WTC11 (cell line): Measurements from ENCODE around the gene PTPRN2. TPM values are rescaled to one million over a fixed set of nuclear protein-coding genes. Genes with fewer than 3 reads are reported as not detected.

Source experiments
- ATAC-seq: fragments of 200-7000 bp; cut with Tn5 transposase; 2 replicates; pipeline ENCODE4 v1.10.0; 2021; ENCODE audit warnings: mild to moderate bottlenecking, moderate library complexity
- CTCF ChIA-PET: fragments of 300-600 bp; sonication (Branson Sonifier 250); formaldehyde crosslinking; loops from one replicate; lab custom pipeline; 2021; ENCODE audit warnings: antibody characterized with exemption; lab: Charles Lee
- POLR2A ChIA-PET: fragments of 350-600 bp; sonication (Branson Sonifier 250); formaldehyde crosslinking; loops from one replicate; lab custom pipeline; 2021; ENCODE audit warnings: antibody characterized with exemption; lab: Charles Lee
- DNase-seq: peaks from one replicate; pipeline ENCODE4 v3.0.0; 2021; ENCODE audit warnings: low spot score
- H3K27ac Mint-ChIP-seq: 2 replicates; pipeline ENCODE4 v1.8.0; 2021; ENCODE audit warnings: mixed read lengths
- H3K27me3 Mint-ChIP-seq: 2 replicates; pipeline ENCODE4 v1.8.0; 2021; ENCODE audit warnings: low read depth, mild to moderate bottlenecking, moderate library complexity, mixed read lengths
- H3K36me3 Mint-ChIP-seq: 2 replicates; pipeline ENCODE4 v1.8.0; 2021; ENCODE audit warnings: mixed read lengths
- H3K4me1 Mint-ChIP-seq: 2 replicates; pipeline ENCODE4 v1.8.0; 2022; ENCODE audit warnings: mixed read lengths
- H3K4me3 Mint-ChIP-seq: 2 replicates; pipeline ENCODE4 v1.8.0; 2021; ENCODE audit warnings: mild to moderate bottlenecking, moderate library complexity, mixed read lengths
- H3K9me3 Mint-ChIP-seq: 2 replicates; pipeline ENCODE4 v1.8.0; 2021; ENCODE audit warnings: mixed read lengths
- CBFB ChIP-seq: sonication (generic); formaldehyde crosslinking; IDR thresholded peaks from 2 replicates; pipeline ENCODE4 v1.8.1; 2022; ENCODE audit warnings: mild to moderate bottlenecking, low read depth, missing genetic modification reagents
- ETV6 ChIP-seq: sonication (generic); formaldehyde crosslinking; IDR thresholded peaks from 2 replicates; pipeline ENCODE4 v1.8.1; 2022; ENCODE audit warnings: mild to moderate bottlenecking, missing genetic modification reagents
- GTF2I ChIP-seq: fragments of 250-450 bp; sonication (Bioruptor Pico); conservative IDR thresholded peaks from 2 replicates; pipeline ENCODE4 v1.4.0; 2021; ENCODE audit warnings: mild to moderate bottlenecking
- JAZF1 ChIP-seq: fragments of 250-450 bp; sonication (Bioruptor Pico); IDR thresholded peaks from 2 replicates; pipeline ENCODE4 v1.9.0; 2021; ENCODE audit warnings: moderate library complexity, mild to moderate bottlenecking, inconsistent platforms
- KAT7 ChIP-seq: sonication (generic); formaldehyde crosslinking; IDR thresholded peaks from 2 replicates; pipeline ENCODE4 v1.8.1; 2023; ENCODE audit warnings: missing genetic modification reagents, mild to moderate bottlenecking, borderline replicate concordance
- NFATC4 ChIP-seq: fragments of 250-450 bp; sonication (Bioruptor Pico); IDR thresholded peaks from 2 replicates; pipeline ENCODE4 v1.9.0; 2021; ENCODE audit warnings: mild to moderate bottlenecking
- RORB ChIP-seq: fragments of 250-450 bp; sonication (Bioruptor Pico); IDR thresholded peaks from 2 replicates; pipeline ENCODE4 v1.9.0; 2021; ENCODE audit warnings: mild to moderate bottlenecking
- SMAD4 ChIP-seq: sonication (generic); formaldehyde crosslinking; IDR thresholded peaks from 2 replicates; pipeline ENCODE4 v1.8.0; 2022; ENCODE audit warnings: mild to moderate bottlenecking, missing genetic modification reagents
- SOX15 ChIP-seq: fragments of 250-450 bp; sonication (Bioruptor Pico); IDR thresholded peaks from 2 replicates; pipeline ENCODE4 v1.9.0; 2021; ENCODE audit warnings: mild to moderate bottlenecking
- TEAD4 ChIP-seq: sonication (generic); formaldehyde crosslinking; IDR thresholded peaks from 2 replicates; pipeline ENCODE4 v1.8.0; 2022; ENCODE audit warnings: mild to moderate bottlenecking, missing genetic modification reagents
- ZNF263 ChIP-seq: sonication (generic); formaldehyde crosslinking; IDR thresholded peaks from 2 replicates; pipeline ENCODE4 v1.8.1; 2022; ENCODE audit warnings: low read depth, mild to moderate bottlenecking, moderate library complexity, missing genetic modification reagents
- total RNA-seq: library from RNA; stranded (reverse); gene quantifications from 3 replicates; pipeline ENCODE4 v1.2.3, GENCODE V29; 2021
- TF ChIP-seq, protein P1 (sequence below): fragments of 200-600 bp; IDR thresholded peaks from 2 replicates; pipeline ENCODE4 v1.8.0; 2022; ENCODE audit warnings: antibody characterized with exemption
- TF ChIP-seq, protein P2 (sequence below): fragments of 250-450 bp; sonication (Bioruptor Pico); IDR thresholded peaks from 2 replicates; pipeline ENCODE4 v1.8.0; 2021; ENCODE audit warnings: mild to moderate bottlenecking
- TF ChIP-seq, protein P3 (sequence below): sonication (generic); formaldehyde crosslinking; IDR thresholded peaks from 2 replicates; pipeline ENCODE4 v1.8.0; 2022; ENCODE audit warnings: mild to moderate bottlenecking, missing genetic modification reagents
- TF ChIP-seq, protein P4 (sequence below): sonication (generic); formaldehyde crosslinking; IDR thresholded peaks from 2 replicates; pipeline ENCODE4 v1.8.1; 2023; ENCODE audit warnings: mild to moderate bottlenecking, missing genetic modification reagents, moderate library complexity
- TF ChIP-seq, protein P5 (sequence below): sonication (generic); formaldehyde crosslinking; IDR thresholded peaks from 2 replicates; pipeline ENCODE4 v1.8.1; 2022; ENCODE audit warnings: mild to moderate bottlenecking, missing genetic modification reagents, moderate library complexity, borderline replicate concordance
- TF ChIP-seq, protein P6 (sequence below): sonication (generic); formaldehyde crosslinking; IDR thresholded peaks from 2 replicates; pipeline ENCODE4 v1.8.0; 2023; ENCODE audit warnings: mild to moderate bottlenecking, missing genetic modification reagents

The PTPRN2 gene
- total RNA-seq, 1 experiment from 2014 or later, result 4.7 TPM

DNA sequence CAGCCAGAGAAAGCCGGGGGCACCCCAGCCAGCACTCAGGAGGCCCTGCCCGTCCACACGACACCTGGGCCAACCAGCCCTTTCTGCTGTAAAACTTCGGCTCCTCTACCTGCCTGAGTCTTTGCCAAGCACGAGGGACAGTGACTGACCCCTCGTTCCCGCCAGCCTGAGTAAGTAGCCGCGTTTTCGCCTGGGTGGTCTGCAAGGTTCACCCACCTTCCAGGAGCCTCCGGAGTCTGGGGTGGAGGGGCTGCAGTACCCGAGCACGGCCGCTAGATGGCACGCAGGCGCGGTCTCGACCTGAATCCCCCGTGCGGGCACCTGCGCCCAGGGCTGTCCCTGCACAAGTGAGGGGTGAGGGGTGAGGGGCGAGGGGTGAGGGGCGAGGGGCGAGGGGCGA lies 192.7 kb downstream of the PTPRN2 start (continued):
- TF ChIP-seq, protein P1, sequence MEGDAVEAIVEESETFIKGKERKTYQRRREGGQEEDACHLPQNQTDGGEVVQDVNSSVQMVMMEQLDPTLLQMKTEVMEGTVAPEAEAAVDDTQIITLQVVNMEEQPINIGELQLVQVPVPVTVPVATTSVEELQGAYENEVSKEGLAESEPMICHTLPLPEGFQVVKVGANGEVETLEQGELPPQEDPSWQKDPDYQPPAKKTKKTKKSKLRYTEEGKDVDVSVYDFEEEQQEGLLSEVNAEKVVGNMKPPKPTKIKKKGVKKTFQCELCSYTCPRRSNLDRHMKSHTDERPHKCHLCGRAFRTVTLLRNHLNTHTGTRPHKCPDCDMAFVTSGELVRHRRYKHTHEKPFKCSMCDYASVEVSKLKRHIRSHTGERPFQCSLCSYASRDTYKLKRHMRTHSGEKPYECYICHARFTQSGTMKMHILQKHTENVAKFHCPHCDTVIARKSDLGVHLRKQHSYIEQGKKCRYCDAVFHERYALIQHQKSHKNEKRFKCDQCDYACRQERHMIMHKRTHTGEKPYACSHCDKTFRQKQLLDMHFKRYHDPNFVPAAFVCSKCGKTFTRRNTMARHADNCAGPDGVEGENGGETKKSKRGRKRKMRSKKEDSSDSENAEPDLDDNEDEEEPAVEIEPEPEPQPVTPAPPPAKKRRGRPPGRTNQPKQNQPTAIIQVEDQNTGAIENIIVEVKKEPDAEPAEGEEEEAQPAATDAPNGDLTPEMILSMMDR, result peak; percentile 90
- TF ChIP-seq, protein P2, sequence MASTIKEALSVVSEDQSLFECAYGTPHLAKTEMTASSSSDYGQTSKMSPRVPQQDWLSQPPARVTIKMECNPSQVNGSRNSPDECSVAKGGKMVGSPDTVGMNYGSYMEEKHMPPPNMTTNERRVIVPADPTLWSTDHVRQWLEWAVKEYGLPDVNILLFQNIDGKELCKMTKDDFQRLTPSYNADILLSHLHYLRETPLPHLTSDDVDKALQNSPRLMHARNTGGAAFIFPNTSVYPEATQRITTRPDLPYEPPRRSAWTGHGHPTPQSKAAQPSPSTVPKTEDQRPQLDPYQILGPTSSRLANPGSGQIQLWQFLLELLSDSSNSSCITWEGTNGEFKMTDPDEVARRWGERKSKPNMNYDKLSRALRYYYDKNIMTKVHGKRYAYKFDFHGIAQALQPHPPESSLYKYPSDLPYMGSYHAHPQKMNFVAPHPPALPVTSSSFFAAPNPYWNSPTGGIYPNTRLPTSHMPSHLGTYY (CRISPR knock-in tag), result no peak
- TF ChIP-seq KAT7 (CRISPR knock-in tag) (no peak), ZNF263 (no peak), TEAD4 (CRISPR knock-in tag) (no peak), ETV6 (no peak)
- TF ChIP-seq, protein P3, sequence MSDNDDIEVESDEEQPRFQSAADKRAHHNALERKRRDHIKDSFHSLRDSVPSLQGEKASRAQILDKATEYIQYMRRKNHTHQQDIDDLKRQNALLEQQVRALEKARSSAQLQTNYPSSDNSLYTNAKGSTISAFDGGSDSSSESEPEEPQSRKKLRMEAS (CRISPR knock-in tag), result peak; percentile 53; the same call in 1 of the 2 replicates

DNA sequence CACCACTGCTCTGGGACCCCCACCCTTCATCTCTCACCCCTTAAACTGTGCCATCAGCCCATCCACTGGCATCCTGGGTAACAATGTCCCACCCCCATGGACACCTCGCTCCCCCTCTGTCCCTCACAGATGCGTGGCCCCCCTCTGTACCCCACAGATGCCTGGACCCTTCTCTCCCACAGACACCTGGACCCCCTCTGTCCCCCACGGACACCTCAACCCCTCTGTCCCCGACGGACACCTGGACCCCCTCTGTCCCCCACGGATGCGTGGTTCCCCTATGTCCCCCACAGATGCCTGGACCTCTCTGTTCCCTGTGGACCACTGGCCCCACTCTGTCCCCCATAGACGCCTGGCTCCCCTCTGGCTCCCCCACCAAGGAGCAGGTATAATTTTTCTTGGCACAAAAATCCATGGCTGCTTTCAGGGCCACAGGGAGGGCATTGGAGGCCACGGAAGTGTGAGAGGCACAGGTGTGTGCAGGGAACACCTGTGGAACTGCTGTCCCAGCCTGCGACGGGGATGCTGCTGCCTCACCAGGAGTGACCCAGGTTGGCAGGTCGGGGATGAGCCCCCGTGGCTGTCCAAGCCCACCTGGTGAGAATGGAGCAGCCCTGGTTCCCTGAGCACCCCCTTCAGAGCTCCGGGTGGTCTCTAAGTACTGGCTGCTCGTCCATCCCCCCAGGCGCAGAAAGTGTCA lies 193.5 kb downstream of the PTPRN2 start:
- Mint-ChIP-seq H3K36me3 (peaks cover 7% of the 10 kb centered on the region), H3K27ac (no peak overlapping the region), H3K4me1 (peaks cover 23% of the 10 kb centered on the region), H3K27me3 (no peaks in the 10 kb centered on the region), H3K4me3 (no peak overlapping the region), H3K9me3 (peaks cover 10% of the 10 kb centered on the region)
- TF ChIP-seq, protein P4, sequence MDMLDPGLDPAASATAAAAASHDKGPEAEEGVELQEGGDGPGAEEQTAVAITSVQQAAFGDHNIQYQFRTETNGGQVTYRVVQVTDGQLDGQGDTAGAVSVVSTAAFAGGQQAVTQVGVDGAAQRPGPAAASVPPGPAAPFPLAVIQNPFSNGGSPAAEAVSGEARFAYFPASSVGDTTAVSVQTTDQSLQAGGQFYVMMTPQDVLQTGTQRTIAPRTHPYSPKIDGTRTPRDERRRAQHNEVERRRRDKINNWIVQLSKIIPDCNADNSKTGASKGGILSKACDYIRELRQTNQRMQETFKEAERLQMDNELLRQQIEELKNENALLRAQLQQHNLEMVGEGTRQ (CRISPR knock-in tag), result no peak
- TF ChIP-seq, protein P5, sequence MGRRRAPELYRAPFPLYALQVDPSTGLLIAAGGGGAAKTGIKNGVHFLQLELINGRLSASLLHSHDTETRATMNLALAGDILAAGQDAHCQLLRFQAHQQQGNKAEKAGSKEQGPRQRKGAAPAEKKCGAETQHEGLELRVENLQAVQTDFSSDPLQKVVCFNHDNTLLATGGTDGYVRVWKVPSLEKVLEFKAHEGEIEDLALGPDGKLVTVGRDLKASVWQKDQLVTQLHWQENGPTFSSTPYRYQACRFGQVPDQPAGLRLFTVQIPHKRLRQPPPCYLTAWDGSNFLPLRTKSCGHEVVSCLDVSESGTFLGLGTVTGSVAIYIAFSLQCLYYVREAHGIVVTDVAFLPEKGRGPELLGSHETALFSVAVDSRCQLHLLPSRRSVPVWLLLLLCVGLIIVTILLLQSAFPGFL (CRISPR knock-in tag), result no peak
- TF ChIP-seq GTF2I, result no peak
- TF ChIP-seq, protein P6, sequence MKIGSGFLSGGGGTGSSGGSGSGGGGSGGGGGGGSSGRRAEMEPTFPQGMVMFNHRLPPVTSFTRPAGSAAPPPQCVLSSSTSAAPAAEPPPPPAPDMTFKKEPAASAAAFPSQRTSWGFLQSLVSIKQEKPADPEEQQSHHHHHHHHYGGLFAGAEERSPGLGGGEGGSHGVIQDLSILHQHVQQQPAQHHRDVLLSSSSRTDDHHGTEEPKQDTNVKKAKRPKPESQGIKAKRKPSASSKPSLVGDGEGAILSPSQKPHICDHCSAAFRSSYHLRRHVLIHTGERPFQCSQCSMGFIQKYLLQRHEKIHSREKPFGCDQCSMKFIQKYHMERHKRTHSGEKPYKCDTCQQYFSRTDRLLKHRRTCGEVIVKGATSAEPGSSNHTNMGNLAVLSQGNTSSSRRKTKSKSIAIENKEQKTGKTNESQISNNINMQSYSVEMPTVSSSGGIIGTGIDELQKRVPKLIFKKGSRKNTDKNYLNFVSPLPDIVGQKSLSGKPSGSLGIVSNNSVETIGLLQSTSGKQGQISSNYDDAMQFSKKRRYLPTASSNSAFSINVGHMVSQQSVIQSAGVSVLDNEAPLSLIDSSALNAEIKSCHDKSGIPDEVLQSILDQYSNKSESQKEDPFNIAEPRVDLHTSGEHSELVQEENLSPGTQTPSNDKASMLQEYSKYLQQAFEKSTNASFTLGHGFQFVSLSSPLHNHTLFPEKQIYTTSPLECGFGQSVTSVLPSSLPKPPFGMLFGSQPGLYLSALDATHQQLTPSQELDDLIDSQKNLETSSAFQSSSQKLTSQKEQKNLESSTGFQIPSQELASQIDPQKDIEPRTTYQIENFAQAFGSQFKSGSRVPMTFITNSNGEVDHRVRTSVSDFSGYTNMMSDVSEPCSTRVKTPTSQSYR (CRISPR knock-in tag), result no peak
- no peak for TF ChIP-seq NFATC4 (CRISPR knock-in tag)
- TF ChIP-seq SOX15 (CRISPR knock-in tag), result no peak
- TF ChIP-seq JAZF1 (CRISPR knock-in tag), result no peak
- no peak for TF ChIP-seq CBFB (CRISPR knock-in tag)
- POLR2A ChIA-PET, result no interaction called here
- ATAC-seq (no peak), DNase-seq (no peak)
- CTCF ChIA-PET, result no interaction called here

DNA sequence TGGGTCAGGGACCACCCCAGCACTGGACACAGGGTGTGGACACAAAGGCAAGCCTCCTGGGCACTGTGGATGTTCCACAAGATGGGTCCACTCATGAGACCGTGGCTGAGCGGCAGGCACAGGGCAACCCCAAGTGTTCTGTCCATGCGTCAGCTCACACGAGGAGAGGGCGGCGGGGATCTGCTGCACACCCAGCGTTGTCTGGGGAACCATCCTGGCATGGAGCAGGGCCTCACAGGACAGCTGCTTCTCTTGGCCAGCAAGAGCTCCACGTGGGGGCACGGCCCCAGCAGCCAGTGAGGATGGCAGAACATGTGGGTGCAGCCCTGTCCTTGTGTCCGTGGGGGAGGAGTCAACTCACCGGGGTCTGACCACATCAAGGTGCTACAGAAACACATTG lies 195.4 kb downstream of the PTPRN2 start:
- Mint-ChIP-seq H3K27ac (no peak overlapping the region), H3K9me3 (no peaks in the 10 kb centered on the region), H3K27me3 (no peaks in the 10 kb centered on the region), H3K36me3 (no peaks in the 10 kb centered on the region), H3K4me3 (no peak overlapping the region), H3K4me1 (peaks cover 17% of the 10 kb centered on the region)
- ATAC-seq (no peak), DNase-seq (no peak)
- ChIA-PET POLR2A (no interaction called here), CTCF (interaction anchor here (1.6 to 2.0 kb wide), 2 partner anchors 9 to 37 kb away, joined by 4 to 10 read pairs; no protein-coding TSS in a partner anchor)
- TF ChIP-seq RORB (CRISPR knock-in tag), result no peak
- no peak for TF ChIP-seq SMAD4 (CRISPR knock-in tag)
